SW480 (cell line): ENCODE data around the gene RIPK1.
A peak's percentile ranks its signal among the peaks of the same experiment; 100 is the strongest.

ENCODE experiments used
- DNase-seq: peaks from one replicate; pipeline ENCODE4 v3.0.0-alpha.2; 2016; ENCODE audit warnings: low spot score

Gene RIPK1

DNA sequence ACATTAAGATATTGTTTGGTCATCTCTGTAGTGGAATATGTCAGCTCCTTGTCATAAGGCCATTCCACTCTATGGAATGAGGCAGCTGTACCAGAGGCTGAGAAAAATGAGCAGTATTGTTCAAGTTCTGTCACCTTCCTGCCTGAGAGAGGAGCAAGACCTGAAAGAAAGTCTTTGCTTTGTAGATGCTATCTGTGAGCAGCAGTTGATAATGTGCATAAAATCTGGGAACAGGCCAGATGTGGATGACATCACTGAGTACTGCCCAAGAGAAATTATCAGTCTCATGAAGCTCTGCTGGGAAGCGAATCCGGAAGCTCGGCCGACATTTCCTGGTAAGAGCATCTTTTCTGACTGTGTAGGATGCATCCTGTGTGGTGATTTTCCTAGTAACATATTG is 16.8 kb downstream of the RIPK1 start:
- no peak for DNase-seq

DNA sequence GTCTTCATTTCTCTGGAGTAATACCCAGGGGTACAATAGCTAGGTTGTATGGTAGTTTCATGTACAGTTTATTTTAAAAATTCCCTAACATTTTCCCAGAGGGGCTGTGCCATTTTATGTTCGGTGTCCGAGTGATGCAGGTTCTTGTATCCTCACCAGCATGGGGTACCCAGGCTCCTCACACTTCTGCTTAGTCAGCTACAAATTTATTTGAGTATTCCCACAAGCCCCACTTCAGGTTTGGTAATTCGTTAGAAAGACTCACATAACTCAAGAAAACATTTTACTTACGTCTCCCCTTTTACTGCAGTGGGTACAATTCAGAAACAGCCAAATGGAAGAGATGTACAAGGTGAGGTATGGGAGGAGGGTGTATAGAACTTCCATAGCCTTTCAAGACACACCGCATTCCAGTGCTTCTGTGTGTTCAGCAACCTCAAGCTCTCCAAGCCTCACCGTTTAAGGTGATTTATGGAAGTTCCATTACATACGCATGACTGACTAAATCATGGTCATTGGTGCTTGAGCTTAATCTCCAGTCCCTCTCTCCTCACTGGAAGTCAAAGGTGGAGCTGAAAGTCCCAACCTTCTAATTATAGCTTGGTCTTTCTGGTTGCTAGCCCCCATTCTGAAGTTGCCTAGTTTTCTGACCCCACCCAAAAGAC is 18.1 kb downstream of the RIPK1 start:
- no peak for DNase-seq

DNA sequence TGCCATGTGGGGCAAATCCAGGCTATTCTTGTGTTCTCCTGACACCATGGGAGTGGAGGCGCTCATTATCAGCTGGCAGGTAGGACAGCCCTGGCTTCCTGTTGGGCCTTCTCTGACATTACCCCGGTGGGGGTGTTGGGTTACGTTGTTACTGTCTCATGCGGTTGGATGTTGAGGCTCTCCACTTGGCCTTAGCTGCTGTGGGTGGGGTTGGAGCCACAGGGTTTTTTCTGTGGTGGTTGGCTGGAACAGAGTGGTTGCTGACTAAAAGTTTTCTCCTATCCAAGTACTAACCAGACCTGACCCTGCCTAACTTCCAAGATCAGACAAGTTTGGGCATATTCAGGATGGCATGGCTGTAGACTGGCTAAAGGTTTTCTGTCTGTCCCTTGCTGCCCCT is 20.2 kb downstream of the RIPK1 start:
- no peak for DNase-seq

DNA sequence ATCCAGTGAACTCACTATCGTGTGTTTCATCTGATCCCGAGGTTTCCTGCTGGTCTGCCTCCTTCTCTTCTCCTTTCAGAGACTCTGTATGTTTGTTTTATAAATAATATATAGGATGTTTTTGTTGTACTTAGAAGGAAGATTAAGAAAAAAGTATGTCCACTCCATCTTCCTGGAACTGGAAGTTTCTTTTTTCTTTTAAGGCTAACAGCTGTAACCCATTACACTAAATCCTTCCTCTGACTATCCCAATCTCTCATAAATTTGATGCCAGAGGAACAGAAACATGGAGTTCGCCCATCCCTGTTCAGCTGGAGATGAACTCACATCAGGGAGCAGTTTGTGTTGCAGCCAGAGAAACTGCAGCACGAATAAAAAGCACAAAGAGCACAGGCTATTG is 20.7 kb downstream of the RIPK1 start:
- DNase-seq = no peak

DNA sequence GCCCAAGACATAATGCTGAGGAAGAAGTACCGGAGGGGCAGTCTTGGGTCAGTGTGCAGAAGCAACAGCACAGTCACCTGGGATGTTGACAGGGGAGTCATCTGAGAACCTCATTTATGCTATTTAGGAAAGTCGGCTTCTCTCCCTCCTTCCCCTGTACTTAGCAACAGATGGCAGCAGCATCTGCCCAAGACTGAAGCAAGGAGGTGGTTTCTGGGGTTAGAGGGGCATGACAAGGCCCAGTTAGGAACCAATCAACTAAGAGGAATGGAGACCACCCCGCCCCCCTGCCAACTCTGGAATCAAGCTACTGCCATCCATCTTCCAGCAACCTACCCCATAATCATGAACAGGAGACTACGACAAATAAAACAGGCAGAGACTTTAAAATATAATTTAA is 21.7 kb downstream of the RIPK1 start:
- DNase-seq = no peak

DNA sequence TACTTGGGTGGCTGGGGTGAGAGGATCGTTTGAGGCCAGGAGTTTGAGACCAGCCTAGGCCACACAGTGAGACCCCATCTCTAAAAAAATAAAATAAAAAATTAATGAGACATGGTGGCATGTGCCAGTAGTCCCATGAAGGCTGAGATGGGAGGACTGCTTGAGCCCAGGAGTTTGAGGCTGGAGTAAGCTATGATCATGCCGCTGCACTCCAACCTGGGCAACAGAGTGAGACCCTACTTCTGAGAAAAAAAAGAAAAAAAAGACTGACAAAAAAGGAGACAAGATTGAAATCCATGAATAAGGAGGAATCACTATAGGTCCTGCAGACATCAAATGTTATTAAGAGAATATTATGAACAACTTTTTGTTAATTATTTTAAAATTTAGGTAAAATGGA is 26.5 kb downstream of the RIPK1 start:
- DNase-seq = no peak

DNA sequence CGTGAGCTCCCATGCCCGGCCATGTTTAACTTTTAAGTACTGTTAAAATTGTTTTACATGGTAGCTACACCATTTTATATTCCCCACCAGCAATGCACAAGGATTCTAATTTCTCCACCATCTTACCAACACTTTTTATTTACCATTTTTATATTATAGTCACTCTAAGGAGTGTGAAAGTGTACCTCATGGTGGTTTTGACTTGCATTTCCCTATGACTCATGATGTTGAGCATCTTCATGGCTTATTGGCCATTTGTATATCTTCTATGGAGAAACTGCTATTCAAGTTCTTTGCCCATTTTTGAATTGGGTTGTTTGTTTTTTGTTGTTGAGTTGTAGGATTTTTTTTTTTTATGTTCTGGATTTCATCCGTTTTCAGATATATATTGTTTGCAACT is 34.6 kb downstream of the RIPK1 start:
- DNase-seq = no peak

DNA sequence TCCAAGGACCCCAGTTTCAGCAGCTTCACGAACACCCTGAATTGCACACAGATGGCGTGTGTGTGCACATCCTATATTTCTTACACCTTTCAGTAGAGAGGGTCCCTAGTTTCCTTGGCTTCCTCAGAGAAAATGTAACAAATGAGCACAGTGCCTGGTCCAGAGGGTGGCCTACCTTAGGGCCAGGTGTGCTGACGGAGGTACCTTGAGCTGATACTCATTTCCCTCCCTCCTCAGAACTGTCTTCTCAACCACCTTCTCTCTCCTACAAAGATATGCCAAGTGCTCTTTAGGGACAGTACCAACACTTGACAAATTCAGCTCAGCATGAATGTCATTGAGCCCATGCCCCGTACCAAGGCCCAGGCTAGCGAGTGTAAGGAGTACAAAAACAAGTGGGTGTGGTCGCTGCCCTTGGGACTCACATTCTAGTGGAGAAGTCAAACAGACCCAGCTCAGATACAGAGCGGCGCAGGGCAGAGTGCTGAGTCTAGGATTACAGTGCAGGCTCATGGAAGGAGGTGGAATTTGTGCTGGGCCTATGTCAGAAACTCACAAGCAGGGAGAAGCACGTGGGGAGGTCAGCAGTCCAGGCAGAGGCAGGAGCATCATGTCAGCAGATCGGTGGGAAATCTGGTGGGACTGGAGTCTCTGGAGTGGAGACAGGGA is 40.6 kb downstream of the RIPK1 start:
- no peak for DNase-seq

DNA sequence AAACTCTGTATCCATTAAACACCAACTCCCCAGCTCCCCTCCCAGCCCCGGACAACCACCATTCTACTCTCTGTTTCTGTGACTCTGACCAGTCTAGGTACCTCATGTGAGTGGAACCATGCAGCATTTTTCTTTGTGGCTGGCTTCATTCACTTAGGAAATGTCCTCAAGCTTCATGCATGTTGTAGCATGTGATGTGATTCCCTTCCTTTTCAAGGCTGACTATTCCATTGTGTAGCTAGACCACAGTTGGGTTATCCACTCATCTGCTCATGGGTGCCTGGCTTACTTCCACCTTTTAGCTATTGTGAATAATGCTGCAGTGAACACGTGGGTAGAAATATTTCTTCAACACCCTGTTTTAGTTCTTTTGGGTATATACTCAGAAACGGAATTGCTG is 41.5 kb downstream of the RIPK1 start:
- no peak for DNase-seq

DNA sequence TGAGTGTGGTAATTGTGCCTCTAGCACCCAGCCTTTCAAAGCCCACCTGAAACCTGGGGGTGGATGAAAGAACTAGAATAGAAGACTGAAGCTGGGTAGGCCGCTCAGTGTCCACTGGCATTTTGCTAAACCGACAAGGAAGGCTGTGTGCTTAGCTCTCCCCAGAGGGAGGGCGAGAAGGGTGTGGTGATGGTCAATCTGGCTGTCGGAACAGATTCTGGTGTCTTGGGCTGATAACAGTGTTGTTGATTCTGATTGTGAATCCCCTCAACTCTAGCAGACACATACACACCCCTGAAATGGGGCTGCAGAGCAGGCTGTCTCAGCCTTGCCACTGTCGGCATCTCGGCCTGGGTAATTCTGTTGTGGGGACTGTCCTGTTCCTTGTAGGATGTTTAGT is 46.1 kb downstream of the RIPK1 start:
- no peak for DNase-seq

DNA sequence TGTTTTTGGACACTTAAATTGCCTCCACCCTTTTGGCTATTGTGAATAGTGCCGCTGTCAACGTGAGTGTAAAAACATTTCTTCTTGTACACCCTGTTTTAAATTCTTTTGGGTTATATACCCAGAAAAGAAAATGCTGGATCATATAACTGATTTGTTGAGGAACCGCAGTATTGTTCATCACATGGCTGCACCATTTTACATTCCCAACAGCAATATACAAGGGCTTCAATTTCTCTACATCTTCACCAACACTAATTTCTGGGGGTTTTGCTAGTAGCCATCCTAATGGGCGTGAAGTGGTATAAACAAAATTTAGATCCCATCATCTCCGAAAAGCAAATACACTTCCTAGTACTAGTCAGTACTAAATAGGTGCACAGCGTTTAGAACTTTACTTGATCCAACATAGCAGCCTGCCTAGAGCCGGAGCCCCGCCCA is 49.6 kb downstream of the RIPK1 start:
- no peak for DNase-seq

DNA sequence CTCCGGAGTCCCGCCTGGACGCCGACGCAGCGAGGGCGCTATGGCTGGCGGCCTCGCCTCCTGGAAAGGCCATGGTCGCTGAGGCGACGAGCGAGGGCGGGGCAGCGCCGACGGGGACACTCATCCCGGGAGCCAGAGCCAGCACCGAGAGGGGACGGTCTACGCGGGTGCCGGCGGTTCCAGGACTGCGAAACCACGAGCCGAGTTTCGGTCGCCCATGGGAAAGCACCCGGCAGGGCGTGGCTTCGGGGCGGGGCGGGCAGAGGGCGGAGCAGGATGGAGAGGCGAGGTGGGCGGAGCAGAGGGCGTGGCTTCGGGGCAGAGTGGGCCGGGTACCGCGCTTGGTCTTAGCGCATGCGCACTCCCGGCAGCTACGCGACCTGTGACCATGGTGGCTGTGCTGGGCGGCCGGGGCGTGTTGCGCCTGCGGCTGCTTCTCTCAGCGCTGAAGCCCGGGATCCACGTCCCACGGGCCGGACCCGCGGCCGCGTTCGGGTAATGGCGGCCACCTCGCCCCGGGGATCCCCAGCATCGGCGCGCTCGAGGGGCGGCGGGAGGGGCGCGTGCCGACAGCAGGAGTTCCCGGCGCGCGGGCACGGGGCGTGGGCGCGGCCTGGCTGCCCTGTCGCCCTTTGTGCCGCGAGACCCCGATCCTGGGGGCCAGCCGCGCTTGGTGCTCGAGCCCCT is 50.2 kb downstream of the RIPK1 start, which contains the start of gene BPHL:
Gene BPHL, plus strand, starts transcription at position 359 of the 687 bp plus-strand sequence. Its CDS starts 30 bp downstream, at position 389.
- DNase-seq = peak; percentile 88

DNA sequence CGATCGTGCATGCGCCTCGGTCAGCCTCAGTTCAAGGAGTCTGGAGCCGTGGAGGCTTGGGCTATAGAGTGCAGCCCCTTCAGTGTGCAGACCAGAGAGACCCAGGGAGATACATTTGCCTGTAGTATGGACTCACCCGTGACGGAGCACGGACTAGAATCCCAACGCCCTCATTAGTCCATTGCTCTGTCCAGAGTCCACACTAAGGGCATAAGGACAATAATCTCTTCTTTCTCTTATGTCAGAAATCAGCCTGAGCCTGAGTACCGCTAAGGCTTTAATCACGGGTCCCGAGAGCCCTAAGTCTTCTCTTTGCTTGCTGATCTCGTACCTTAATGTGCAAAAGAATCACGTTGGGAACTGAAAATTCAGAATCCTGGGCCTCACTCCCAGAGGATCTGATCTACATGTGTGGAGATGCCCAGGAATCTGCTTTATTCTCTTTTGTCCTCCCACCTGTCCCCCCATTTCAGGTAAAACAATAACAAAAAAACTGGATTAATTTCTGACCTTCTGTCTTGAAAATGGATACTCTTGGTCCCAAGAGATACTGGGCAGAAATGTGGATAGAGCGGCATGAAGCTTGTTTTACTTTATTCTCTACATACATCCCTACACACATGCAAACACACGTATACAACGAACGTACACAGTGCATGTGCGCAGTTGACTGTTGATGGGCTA is 50.9 kb downstream of the RIPK1 start:
- peak; percentile 48 for DNase-seq

DNA sequence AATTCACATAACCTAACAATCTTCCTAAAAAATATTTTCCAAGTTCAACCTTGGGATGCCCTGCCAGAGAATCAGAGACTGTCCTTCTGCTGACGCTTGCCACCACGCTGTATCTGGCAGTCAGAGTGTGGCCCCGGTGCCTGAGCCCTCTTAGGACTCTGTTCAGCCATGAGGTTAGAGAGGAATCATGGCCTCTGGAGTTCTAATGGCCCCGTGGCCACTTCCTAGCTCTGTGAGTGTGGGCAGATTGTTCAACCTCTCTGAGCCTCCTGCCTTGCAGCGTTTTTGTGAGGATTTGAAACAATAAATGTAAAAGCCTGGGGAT is 52.4 kb downstream of the RIPK1 start:
- DNase-seq = no peak

DNA sequence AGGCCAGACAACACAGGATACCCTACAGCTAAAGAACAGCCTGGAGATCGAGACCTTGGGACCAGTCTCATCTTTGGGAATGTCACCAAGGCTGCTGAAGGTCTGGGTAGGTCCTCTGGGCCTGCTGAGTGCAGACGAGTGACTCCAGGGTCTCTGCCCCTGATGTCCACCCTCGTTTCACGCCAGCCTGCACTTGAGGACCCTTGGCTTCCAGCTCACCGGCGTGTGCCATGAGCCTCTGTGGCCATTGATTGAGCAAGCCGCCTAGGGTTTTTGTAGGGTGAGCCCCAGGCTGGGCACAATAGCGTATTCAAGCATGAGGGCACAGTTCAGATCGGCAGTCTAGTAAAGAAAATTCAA is 54.5 kb downstream of the RIPK1 start:
- no peak for DNase-seq

DNA sequence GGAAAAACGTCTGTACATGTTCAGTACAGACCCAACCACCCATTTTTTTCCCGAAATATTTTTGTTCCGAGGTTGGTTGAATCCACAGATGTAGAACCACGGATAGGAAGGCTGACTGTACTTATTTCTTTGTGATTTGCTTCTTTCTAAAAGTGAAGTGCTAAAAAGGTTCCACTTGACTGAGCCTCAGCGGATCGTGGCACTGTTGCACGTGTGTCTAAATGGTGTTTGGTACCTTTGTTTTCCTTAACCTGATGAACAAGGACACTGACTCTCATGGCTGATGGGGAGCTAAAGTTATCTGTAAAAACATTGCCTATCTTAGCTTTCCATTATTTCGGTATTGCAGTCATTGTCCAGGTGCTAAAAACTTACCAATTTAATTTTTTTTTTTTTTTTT is 56.4 kb downstream of the RIPK1 start:
- no peak for DNase-seq

DNA sequence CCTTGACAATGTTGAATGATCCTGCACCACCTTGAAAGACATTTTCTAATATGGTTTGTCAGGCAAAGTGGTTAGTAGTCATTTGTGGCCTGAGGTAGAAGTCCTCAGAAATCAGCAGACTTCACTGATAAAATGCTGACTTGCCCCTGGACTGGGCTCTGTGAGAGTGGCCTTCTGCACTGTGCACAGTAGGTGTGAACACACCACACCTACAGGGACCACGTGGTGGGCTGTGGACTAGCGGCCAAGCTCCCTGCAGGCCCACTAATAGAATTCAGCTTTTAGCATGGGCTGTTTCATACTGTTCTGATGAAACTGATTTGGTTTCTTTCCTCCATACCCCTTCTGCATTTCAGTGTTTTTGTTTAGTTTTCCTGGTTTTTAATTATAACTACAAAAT is 57.5 kb downstream of the RIPK1 start:
- no peak for DNase-seq

DNA sequence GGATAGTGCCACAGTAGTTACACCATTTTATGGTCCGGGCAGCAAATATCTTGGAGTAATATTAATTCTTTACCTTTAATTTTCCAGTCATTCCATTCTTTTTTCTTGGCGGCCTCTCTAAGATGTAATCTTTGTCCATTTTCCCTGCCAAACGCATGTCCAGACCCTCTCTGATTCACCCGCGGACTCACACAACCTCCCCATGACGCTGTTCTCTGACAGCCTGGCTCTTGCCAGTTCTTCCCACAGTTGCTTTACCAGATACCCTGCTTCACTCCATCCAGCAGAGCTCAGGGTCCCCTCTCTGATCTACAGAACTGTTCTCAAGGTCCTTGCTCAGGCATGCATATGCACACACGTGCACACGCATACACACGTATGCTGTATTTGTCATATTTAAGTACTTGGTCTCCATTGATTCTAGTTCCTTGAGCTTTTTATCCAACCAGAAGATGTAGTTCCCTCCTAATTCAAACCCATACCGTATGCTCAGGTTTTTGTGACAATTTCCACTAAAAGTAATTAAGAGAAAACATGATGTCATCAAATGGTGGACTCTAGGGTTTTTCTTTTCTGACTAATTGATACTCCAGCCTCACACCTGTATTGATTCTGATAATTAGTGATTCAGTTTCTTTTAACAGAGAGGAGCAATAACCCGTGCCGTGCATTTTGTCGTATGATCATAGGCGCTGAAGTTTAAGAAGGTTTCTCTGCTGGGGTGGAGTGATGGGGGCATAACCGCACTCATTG is 60.2 kb downstream of the RIPK1 start:
- DNase-seq = no peak

DNA sequence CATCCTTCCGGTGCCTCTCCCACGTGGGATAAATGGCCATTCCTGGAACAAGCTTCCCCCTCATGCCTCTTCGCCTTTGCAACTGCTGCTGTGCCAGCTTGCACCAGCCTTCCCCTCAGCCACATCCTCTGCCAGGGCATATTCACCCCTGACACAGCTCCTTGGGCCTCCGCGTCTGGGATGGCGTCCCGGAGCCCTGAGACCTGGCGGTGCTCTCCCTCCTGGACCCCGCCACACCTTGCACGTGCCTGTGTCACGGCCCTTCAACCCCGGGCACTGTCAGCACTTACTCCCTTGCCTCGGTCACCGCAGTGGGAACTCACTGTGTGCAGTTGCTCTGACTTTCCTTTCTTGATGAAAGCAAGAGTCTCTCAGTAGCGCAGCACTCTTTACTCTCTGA is 63.4 kb downstream of the RIPK1 start:
- no peak for DNase-seq

DNA sequence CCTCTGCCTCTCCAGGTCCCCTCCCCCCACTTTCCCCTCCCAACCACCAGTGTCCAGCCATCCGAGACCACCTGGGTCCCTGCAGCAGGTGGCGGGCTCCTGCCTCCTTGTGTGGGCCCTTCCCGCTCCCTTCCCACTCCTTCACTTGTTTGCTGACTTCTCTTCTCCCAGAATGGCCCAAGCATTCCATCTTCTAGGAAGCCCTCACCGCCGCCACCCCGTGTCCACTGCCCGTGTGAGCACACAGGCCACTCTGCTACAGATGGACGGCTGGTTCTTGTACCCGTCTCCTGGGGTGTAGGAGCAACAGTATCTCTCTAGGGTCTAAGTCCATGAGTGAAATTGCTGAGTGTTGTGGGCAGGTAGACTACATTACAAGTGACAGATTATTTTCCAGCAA is 65.2 kb downstream of the RIPK1 start:
- DNase-seq = no peak

DNA sequence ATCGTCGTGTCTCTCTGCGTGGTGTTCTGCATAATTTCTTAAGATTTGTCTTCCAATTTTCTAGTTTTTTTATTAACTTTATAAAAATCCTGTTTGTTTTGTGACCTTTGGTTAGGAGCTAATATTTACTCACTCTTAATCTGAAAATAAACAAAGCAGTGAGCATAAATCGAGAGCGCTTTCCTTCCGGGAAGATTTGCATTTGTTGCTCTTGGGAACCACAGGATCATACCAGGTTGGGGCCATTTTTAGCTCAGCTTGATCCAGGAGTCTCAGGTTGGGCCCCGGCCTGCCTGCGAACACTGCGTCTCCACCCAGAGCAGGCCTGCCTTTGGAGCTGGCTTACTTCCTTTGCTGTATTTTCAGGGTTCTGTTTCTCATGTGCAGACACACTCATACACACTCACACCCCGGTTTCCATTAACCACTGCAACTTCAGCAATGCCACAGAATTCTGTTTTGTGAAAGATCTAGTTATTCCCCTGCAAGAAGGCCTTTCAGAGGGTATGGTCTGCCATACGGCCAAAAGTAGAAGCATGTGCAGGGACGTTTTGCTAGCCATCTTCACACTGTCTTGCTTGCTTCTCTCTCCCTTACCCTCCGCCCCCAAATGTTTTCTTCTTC is 67.5 kb downstream of the RIPK1 start:
- DNase-seq = no peak
